HG03139 (cell line): ENCODE results near the gene GOLT1B.

Source experiments
- ATAC-seq: cut with Tn5 transposase; IDR thresholded peaks from one replicate; pipeline ENCODE4 v1.9.1; 2021; ENCODE audit not compliant: unreplicated experiment

The GOLT1B gene

DNA sequence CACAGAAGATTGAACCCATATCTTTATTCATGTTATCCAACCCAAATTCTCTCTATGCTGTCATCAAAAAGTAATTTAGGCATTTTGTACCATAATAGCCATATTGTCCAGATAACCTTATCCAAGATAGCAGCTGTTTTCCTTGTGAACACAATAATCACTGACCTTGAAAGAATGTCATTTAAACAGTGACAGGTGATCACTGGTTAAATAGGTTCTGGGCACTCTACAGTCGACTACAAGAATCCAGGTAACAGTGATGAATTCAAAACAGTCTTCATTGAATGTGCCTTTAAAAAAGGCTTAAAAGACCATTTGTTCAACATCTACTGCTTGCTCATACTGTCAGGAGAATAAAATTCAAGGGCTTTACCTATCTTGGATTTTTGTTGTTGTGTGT is 20.0 kb downstream of the GOLT1B start:
- no peak for ATAC-seq

DNA sequence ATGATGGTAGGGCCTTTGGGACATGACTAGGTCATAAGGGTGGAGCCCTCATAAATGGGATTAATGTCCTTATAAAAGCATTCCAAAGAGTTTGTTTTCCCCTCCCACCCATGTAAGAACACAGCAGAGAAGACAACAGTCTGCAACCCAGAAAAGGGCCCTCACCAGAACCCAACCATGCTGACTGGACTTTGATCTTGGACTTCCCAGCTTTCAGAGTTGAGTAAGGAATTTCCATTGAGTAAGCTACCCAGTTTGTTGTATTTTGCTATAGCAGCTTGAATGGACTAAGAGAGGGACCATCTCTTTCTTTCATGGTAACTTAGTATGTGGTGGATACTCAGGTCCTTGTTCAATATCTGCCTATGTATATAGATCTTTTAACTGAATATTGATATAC is 21.6 kb downstream of the GOLT1B start:
- no peak for ATAC-seq

DNA sequence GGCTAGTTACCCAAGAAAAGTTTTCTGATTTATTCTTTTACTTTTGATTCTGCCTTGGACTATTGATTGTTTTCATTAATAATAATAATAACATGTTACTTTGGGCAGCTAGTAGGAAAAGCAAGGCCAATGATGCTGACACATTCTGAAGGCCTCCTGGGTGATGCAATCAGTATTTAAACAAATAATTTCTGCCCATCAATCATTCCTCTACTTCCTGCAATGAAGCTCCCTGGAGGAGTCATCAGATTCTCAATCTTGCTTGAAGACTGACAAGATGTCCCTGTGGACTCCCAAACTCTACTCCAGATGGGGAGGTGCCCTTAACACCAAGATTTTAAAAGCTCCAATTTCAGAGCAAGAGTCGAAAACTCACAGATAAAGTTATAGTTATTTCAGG is 24.5 kb downstream of the GOLT1B start, which contains the start of gene SPX:
Gene SPX (plus strand): TSS at position 244 of the 400 bp plus-strand sequence. CDS start 177 bp downstream, outside the sequence.
- no peak for ATAC-seq

DNA sequence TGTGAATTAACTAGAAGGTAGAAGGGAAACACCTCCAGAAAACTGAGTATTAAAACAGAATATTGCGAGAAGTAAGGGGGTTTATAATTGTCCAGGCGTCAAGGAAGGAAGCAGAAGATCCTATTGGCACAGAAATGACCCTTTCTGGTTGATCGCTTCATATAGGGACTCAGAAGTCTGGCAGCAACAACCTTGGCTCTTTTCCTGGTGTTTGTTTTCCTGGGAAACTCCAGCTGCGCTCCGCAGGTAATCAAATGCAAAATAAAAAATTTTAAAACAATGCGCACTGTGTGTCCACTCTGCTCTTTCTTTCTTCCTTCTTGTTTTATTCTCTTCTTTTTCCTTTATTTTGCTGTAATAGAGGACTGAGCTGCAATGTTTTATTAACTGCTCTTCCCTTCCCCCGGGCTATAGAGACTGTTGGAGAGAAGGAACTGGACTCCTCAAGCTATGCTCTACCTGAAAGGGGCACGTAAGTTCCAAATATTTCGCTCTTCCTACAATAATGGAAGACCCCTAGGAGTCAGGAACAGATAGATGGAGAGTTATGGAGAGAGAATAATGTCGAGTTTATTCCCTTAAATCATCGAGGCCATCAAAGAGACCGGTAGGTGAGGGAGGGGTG is 25.2 kb downstream of the GOLT1B start:
- no peak for ATAC-seq

DNA sequence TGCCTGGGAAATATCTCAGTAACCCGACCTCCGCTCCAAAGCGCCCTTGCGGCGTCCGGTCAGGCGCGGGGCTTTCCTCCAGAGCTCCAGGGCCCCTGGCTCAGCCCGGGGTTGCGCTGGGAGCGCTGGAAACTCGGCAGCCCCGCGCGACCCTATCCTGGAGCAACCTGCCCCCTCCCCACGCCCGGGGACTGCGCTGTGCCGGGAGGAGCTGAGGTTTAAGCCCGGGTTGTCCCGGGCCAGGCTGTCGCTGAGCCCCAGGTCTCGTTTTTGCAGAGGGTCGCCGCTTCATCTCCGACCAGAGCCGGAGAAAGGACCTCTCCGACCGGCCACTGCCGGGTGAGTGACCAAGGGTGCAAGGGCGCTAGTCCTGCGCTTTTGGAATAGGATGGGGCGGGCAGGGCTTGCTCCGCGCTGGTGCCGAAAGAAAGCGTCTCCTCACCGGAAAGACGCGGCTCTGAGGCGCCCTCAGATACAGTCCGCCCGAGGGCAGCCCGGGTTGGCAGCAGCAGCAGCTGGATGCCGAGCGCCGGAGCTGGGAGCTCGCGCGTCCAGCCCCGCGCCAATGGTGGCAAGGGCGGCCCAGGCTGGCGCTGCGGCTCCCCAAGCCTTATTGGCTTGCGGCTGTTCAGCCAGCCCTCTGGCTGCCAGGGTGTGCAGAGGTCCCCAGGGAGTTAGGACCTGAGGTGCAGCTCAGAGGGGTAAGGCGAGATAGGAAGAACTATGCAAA is 26.0 kb downstream of the GOLT1B start:
- peak; percentile 89 for ATAC-seq

DNA sequence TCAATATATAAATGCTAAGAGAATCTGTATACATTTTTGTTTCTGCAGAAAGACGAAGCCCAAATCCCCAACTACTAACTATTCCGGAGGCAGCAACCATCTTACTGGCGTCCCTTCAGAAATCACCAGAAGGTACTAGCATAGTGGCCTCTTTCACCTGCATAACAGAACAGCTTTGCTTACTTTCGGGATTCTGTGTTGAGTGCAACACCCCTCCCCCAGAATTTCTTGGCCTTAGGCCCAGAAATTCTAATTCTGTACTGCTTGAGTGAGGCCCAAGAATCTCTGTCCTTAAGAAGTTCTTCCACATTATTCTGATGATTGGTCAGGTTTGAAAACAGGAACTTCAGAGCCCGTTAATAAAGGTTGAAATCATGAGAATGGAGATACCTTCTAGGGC is 27.4 kb downstream of the GOLT1B start:
- no peak for ATAC-seq

DNA sequence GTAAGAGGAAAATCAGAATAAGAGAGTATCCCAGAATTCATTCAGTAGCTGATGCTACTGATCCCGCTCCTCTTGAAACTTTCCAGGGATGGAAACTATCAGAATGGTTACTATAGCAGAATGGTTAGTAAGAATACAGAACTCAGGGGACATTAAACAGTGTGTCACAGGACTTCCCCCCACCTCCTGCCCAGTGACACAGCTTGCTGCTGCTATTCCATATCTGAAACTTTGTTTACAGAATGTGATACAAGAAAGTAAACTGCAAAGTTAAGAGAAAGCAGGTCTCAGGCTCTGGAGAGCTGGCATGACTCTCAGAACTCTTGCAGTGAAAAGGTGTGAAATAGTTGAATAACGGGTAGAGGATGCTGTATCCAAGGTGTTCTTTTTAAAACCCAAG is 27.9 kb downstream of the GOLT1B start:
- no peak for ATAC-seq

DNA sequence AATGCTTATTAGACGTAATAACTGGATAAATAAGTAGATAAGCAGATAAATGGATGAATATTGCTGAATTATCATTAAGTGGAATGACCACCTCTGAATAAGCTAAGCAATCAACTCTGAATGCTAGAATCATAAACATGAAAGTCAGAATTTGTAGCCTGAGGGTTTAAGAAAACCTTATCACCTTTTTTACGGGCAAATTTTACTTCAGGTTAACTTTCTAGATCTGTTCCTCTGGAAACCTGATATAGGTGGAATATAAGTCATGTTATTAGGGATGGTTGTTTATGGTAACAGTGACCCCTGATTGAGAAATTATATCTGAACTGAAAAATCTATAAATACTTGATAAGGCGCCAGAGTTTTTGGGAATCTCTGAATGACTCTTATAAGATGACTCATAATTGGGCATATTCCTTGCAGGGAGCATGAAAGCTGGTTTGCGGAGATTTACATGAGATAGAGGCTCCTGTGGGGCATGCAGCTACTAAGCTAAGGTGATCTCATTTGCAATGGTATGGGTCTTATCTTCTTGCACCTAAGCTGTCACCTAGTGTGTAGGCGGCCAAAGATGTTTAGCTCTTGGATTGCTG is 36.6 kb downstream of the GOLT1B start:
- ATAC-seq = no peak

DNA sequence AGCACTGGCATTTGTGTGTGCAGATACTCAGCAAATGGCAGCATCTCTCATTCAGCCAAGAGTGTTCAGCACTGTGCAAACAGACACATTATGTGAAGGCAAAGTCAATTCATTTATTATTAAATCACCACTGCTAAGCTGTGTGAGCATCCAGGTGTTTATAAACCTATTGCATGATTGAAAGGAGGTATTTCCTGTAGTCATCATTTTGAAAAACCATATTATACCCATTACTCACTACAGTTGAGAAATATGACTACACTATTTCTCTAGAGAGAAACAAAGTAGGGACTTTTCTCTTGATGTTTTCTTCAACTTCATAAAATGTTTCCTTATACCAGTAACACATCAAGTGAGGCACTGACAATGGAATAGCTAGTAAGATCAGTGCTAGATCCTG is 38.2 kb downstream of the GOLT1B start:
- ATAC-seq = no peak

DNA sequence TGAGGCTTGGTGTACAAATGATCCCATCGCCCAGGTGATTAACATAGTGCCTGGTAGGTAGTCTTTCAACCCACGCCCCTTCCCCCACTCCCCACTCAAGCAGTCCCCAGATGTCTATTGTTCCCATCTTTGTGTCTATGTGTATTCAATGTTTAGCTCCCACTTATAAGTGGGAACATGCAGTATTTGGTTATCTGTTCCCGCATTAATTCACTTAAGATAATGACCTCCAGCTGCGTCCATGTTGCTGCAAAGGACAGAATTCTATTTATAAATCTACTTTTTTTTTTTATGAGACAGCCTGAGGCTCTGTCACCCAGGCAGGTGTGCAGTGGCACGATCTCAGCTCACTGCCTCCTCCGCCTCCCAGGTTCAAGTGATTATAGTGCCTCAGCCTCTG is 40.2 kb downstream of the GOLT1B start:
- ATAC-seq = no peak

DNA sequence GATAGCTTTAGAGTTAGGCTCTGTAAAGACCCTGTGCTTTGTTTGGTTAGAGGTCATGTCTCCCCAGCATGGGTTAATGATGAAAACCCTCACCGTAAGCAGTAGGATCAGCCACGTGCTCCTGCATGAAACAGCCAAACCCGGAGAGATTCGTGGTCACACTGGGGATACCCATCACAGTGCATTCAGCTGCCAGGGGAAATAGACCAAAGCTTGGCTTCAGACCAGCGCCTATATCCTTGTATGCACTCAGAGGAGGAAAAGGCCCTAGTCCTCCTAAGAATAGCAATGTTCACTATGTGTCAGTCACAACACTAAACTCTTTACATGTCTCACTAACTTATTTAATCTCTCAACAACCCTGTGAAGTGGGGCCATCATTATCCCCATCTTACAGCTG is 40.8 kb downstream of the GOLT1B start:
- no peak for ATAC-seq

DNA sequence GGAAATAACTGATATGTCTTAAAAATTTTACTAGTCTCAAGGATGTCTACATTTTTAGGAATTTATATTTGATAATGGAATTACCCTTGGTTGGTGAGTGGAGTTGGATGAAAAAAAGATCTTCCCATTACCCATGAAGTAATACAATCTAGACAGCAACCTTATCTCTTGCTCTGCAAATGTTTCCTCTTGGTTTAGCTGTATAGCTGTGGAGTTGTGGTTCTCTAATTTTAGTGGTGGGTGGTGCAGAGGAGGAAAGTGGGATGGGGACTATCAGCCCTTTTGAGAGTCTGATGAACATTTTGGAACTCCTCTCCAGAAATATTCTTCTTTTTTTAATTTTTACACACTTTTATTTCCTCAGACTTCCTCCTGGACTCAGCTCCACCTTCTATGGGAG is 41.6 kb downstream of the GOLT1B start:
- ATAC-seq = no peak

DNA sequence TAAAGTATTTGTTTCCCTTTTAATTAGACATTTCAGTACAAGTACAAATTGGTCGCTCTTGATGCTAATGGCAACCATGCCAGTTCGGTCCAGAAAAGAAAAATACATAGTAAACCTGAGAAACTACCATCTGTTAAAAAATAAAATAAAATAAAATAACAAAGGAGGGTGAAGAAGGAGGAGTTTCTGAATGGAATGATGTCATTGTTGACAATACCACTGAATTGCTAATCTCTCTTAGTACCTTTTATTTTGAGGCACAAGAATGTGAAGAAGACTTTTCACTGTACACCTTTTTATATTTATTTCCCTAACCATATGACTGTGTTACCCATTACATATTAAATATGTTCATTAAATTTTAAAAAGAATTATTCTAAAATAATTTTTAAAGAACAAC is 44.0 kb downstream of the GOLT1B start:
- ATAC-seq = no peak

DNA sequence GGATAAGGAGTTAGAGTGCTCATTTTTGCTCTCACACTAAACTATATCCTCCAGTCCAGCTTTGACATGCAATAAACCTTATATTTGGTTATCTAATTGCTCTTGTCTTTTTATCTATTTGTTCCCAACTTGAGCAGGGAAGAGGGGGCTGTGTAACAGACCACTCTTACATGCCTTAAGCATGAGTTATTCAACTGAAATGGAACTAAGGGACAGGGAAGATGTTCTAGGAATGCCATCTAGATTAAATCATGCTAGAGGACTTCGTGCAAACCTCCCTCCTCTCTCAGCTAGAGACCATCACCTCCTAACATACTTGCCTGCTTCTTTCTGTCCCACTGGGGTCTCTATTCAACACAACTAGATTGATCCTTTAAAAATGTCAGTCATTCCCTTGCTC is 45.1 kb downstream of the GOLT1B start:
- no peak for ATAC-seq

DNA sequence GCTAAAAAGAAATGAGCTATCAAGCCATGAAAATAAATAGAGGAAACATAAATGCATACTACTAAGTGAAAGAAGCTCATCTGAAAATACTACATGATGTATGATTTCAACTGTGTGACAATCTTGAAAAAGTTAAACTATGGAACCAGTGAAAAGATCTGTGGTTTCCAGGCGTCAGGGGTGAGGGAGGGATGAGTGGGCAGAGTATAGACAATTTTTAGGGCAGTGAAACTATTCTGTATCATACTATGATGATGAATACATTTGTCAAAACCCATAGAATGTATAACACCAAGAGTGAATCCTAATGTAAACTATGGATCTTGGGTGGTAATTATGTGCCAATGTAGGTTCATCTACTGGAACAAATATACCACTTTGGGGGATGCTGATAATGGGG is 45.8 kb downstream of the GOLT1B start:
- no peak for ATAC-seq

DNA sequence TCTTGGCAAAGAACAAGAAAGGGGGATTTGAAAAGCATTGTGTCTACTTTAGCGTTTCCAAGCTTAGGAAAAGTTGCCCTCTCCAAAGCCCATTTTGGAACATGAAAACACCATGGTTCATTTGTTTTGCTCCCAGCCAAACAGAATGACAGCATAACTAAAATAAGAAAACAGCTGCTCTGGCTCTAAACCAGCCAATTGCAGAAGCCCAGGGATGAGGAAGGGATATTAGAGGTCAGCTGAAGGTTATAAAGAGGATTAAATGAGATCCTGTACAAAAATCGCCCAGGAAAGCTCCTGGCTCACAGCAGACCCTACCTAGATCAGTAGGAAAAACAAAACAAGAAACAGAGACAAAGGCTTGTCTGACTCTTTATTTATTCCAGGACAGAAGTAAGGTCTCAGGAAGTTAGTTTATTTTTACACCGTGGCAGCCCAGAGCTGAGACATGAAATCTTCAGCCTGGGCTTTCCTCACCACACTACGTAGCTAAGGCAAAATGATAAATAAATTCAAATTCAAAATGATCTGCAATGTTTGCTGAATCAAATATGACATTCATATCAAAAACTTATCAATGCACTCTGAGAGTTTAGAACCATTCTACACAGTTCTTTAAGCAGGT is 50.4 kb downstream of the GOLT1B start:
- ATAC-seq = no peak

DNA sequence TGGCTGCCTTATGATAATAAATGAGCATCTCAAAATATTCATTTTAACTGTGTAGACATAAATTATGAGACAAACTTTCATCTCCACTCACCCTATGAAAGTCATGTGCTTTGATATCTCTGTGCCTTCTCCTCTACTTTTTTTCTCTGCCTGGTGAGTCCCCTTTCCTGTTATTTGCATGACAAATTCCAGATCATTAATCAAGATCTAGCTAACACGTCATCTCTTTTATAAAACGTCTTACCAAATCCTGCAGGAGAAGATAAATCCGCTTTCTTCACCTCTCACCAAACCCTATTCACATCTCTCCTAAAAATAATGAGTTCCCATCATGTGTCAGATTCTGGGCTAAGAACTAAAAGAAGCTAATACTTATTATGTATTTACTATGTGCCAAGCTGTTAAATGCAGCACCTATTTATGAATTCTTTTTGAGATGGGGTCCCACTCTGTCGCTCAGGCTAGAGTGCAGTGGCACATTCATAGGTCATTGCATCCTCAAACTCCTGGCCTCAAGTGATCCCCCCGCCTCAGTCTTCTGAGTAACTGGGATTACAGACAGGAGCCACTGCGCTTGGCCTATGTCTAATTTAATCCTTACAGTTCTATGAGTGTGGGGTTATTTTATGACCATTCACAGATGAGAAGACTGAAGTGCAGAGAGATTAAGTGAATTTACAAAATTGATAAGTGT is 51.2 kb downstream of the GOLT1B start:
- no peak for ATAC-seq

DNA sequence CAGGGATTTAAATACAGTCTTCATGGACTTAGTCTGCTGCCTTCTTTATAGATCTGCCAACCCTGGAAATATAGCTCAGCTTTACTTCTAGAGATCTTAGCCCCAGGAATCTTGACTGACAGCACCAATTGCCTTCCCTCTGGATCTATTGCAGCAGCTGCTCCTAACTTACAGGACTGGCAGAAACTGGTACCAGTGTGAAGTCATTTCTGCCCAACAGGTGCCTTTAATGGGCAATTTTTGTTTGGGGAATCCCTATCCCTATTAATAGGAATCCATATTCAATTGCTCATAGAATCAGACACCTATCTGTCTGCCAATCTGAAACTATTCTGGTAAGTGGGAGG is 51.7 kb downstream of the GOLT1B start:
- no peak for ATAC-seq

DNA sequence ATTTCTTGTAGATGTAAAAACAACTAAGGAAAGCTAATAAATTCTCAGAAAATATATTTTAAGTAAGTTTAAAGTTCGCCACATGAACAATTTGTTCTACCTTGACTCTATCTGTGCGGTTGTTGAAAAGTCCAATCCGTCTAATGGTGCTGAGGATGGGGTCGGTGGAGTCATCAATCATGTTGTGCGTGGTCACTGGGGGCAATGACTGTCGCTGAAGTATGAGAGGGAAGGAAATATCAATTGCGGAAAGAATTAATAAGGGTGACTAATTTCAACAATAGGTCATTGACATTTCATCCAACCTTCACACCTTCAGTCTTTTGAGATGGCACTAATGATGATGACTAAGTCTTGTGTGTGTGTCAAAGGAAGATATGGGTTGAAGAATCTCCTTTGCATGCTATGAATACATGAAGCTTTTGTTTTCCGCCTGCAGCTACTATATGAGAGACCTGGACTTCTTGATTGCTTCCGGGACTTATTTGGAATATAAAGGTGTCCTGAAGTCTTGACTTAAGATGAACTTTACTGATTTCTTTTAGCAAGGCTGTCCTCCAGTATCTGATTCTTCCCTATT is 56.6 kb downstream of the GOLT1B start:
- ATAC-seq = no peak

DNA sequence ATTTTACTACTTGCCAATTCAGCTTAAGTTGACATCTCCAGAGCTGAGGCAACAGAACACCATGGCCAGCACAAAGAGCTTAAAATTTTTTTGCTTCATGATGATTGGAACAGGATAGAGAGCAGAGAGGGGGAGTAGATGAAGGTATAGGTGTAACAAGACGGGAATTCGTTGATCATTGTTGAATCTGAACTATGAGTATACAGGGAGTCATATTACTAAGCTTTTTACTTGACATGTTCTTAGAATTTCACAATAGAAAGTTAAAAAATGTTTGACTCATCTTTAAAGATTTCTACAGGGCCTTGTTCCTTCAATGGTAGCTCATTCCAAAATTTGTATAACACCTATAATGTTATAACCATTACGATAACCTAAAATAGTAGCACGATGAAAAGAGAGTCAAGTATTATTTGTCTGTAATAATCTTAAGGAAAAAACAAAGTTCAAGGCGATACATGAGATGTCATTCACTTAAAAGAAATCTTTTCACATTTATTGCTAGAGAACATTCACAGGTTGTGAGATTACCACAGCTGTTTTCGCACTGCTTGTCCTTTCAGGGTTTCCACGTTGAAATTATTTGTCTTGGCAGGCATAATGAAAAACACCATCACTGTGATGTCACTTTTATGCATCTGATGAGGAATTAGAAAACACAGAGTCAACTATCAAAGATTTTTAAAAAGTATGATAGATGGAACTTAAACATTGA is 58.4 kb downstream of the GOLT1B start:
- no peak for ATAC-seq

DNA sequence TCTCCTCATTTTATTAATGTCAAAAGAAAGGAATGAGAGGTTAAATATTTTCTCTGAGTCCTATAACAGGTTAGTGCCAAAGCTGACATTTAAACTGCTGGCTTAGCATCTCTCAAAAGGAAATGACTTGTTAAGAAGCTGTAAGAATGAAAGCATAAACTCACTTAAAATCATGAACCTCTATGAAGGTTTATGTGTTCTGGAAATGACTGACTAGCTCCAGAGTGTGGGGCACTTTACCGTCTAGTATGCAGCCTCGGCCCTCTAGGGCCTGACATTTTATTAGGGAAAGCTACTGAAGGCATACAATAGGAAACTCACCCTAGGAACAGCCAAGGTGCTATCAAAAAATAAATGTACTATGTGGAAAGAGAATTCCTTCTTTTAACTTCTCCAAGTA is 59.6 kb downstream of the GOLT1B start:
- ATAC-seq = no peak
